PC-3 (cell line): Measurements from ENCODE around the gene FBXL13.

ENCODE experiments used
- CTCF ChIP-seq: fragments of 300-600 bp; sonication (generic); conservative IDR thresholded peaks from 2 replicates; pipeline ENCODE4 v1.5.1; 2017; ENCODE audit warnings: antibody characterized with exemption, low read depth, mild to moderate bottlenecking, low read length
- EZH2phosphoT487 ChIP-seq: fragments of 300-600 bp; sonication (generic); IDR thresholded peaks from 2 replicates; pipeline ENCODE4 v1.6.1; 2018; ENCODE audit warnings: mild to moderate bottlenecking, antibody characterized with exemption, low read length, borderline replicate concordance

- no peak for TF ChIP-seq CTCF
- no peak for TF ChIP-seq EZH2phosphoT487
Measured at GRCh38 chr7:102985176-102985783, 89.3 kb downstream of the FBXL13 start.
